ENCODE measurements around the gene ZNF536.

GRCh38 chr19:30498707-30499106, 126.5 kb downstream of the ZNF536 start:
- TF ChIP-seq, protein P1, sequence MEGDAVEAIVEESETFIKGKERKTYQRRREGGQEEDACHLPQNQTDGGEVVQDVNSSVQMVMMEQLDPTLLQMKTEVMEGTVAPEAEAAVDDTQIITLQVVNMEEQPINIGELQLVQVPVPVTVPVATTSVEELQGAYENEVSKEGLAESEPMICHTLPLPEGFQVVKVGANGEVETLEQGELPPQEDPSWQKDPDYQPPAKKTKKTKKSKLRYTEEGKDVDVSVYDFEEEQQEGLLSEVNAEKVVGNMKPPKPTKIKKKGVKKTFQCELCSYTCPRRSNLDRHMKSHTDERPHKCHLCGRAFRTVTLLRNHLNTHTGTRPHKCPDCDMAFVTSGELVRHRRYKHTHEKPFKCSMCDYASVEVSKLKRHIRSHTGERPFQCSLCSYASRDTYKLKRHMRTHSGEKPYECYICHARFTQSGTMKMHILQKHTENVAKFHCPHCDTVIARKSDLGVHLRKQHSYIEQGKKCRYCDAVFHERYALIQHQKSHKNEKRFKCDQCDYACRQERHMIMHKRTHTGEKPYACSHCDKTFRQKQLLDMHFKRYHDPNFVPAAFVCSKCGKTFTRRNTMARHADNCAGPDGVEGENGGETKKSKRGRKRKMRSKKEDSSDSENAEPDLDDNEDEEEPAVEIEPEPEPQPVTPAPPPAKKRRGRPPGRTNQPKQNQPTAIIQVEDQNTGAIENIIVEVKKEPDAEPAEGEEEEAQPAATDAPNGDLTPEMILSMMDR (IDR thresholded peaks at IDR 0.05; ENCODE audit: low read depth, low read length): no peak
- no peak for TF ChIP-seq EZH2phosphoT487 (IDR thresholded peaks at IDR 0.05; ENCODE audit: low read depth)

Data from OCI-LY3 (cell line).